Raji (cell line): ENCODE data around the gene CEP68.

ENCODE experiments used
- POLR2A ChIP-seq: IDR thresholded peaks from 2 replicates; pipeline ENCODE4 v1.6.1; 2011; ENCODE audit warnings: low read depth, low read length, control low read depth; ENCODE audit not compliant: insufficient read depth

The CEP68 gene

GRCh38 chr2:65056215-65057053, at the start of gene CEP68:
Gene CEP68, plus strand, starts transcription at chr2:65056416. Its CDS starts 13,029 bp downstream, at chr2:65069445.
- TF ChIP-seq POLR2A: peak; percentile 95

DNA sequence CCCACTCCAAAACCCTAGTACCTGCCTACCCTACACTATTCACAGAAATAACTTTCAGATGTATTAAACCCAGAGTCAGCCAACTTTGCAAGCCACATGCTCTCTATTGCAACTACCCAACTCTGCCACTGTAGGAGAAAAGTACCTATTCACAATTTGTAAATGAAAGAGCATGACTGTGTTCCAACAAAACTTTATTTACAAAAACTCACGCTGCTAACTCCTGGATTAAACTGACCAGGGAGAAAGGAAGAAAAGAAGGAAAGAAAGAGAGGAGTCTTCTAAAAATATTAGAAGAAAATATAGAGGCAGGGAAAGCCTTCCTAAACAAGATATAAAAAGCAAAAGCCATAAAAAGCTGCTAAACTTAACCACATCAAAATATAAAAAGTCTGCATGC, 42.4 kb upstream of the CEP68 start:
- TF ChIP-seq POLR2A: no peak

DNA sequence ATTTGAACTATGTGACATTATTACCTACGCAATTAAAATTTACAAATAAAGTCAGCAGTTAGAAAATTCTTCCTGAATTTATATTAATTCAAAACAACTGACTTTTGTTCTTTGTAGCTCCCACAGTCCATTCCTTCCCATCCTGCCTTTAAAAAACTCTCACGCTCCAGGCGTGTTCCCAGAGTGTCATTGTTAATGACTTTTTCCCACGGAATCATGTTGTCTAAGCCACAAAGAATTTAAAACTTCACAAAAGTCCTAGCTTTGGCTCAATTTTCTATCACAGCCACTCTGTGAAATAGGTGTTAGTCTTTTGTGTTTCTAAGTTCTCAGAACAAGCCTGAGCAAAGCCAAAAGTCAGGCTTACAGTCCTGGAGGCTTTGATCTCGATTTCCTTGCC, 40.5 kb upstream of the CEP68 start:
- TF ChIP-seq POLR2A: no peak

DNA sequence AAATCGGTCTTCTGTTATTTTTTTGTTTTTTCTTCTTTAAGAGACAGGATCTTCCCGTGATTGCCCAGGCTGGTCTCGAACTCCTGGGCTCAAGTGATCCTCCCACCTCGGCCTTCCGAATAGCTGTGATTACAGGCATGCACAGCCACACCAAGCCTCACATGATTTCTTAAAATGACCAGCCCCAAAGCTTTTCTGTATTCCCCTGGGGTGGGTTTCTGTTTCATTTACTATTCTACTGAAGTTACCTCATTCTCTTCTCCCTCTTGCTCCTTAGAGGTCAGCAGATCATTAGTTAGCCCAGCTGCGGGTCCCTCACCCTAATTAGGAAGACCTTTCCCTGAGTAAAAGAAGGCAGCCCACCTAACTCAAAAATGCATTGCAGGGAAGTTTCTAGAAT, 39.4 kb upstream of the CEP68 start:
- no peak for TF ChIP-seq POLR2A

DNA sequence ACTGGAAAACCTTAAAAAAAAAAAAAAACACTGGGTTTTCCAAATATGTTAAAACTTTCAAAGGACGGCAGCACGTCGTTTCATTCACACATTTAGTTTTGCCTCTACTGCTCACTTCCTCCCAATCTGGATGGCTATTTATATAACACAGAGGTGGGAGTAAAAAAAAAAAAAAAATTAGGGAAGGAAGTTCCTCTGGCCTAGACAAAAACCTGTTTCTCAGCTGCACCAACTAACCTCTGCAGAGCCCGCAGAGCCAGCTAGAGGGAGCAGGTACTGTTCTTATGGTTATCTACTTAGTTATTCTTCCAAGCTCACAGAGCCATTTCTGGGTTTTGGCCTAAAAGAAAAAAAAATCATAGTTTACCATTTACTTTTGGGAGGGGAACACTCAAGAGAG, 38.9 kb upstream of the CEP68 start:
- TF ChIP-seq POLR2A: no peak

- TF ChIP-seq POLR2A: no peak
These were observed 38.1 kb upstream of the CEP68 start for GRCh38 chr2:65018141-65018582.

DNA sequence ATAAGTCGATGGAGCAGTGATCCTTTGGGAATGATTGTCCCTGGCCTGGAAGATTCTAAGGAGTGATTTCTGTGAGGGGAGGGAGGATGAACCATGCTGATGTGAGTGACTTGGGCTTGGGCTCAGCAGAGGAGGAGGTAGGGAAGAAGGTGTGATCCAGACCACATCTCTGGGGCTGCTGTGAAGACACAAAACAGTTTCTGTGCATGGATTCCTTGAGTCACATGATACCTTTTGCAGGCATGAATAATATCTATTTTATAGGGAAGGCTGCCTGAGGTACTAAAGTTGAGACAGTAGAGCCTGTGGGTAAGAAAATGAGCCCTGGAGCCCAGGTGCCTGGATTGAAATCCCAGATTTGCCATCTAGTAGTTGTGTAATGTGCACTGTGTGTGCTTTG, 37.2 kb upstream of the CEP68 start:
- TF ChIP-seq POLR2A: no peak

GRCh38 chr2:65019675-65020195, 36.5 kb upstream of the CEP68 start:
- no peak for TF ChIP-seq POLR2A

GRCh38 chr2:65020943-65021528, 35.2 kb upstream of the CEP68 start:
- TF ChIP-seq POLR2A: no peak

DNA sequence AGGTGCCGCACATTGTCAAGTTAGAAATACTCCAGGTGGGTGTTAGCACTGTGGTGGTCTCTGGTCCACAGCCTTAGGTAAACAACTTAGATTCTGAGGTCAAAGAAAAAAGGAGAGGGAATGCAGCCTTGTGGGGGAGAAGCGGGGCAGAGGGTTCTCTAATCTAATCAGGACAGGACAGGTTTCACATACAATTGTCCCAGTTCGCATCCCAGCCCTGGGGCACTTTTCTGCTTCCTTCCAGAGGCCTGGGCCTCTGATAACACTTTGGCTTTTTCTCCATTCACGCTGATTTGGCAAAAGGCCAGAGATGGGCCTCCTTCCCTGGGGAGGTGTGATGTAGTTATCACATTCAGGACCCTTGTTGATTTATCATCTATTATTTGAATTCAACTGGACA, 34.5 kb upstream of the CEP68 start:
- TF ChIP-seq POLR2A: no peak

DNA sequence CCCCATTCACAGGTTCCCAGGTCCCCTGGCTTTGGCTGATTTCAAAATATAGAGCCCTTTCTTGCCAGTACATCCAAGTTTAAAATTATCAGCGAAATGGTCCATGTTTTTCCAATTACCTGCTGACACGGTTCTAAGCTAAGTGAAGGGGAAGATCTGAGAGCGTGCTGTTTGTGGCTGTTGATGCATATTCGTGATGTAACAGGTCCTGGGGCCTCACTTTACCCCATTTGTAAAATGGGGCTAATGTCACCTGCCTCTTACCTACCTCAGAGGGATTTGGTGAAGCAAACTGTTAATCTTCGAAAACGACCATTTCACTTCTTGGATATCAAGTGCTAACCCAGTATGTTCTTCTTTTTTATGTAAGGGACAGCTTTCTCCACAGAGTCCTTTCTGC, 34.0 kb upstream of the CEP68 start:
- TF ChIP-seq POLR2A: no peak

GRCh38 chr2:65023742-65024141, 32.5 kb upstream of the CEP68 start:
- TF ChIP-seq POLR2A: no peak

- no peak for TF ChIP-seq POLR2A
These were observed 31.9 kb upstream of the CEP68 start for GRCh38 chr2:65024149-65024829.

DNA sequence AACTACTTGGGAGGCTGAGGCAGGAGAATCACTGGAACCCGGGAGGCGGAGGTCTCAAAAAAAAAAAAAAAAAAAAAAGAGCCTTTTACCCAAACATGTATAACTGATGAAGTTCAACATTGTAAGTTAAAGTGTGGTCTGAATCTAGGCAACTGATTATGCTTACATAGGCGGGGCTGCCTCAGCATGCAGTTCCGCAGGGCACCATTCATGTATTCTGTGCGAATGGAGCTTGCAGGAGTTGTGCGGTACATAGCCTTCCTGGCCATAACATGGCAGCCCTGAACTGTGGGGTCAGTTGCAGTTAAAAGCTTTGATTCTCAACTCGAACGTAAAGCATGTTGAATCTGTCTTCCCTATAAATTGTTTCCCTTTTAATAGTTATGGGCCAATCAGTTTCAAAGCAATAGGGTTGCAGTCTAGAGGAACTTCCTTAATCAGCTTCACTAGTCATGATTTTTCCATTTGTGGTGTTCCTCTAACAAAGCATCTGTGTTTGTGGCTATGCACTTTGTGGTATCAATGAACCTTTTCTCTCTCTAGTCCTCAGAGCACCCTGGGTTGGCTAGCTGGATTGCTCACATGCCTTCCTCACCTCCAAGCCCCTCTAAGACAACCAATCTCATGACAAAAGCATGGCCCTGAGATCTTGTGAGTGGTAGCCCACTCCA, 30.6 kb upstream of the CEP68 start:
- no peak for TF ChIP-seq POLR2A

- TF ChIP-seq POLR2A: no peak
These were observed 30.1 kb upstream of the CEP68 start for GRCh38 chr2:65026154-65026553.

GRCh38 chr2:65026704-65027464, 29.3 kb upstream of the CEP68 start:
- no peak for TF ChIP-seq POLR2A
